GM12892 (cell line): ENCODE measurements around the gene ATP8B1.
"Not testable (repeated sequence)": the region's sequence is repeated elsewhere in the genome, so short reads cannot be mapped to it uniquely, and the experiment has no call there.

Experiments
- DNase-seq: peaks from one replicate; pipeline ENCODE4 v3.0.0; 2011; ENCODE audit not compliant: insufficient read length
- FAIRE-seq: peaks from 2 replicates; lab custom pipeline; 2011; peaks lifted over from hg19 to GRCh38; lab: Jason Lieb, UNC
- POLR2A ChIP-seq: IDR thresholded peaks from 2 replicates; pipeline ENCODE4 v1.6.1; 2011; ENCODE audit warnings: low read depth, low read length, control low read depth
- POLR2AphosphoS5 ChIP-seq: IDR thresholded peaks from 2 replicates; pipeline ENCODE4 v1.6.1; 2011; ENCODE audit warnings: low read depth, low read length, control low read depth
- TAF1 ChIP-seq: IDR thresholded peaks from 2 replicates; pipeline ENCODE4 v1.6.1; 2011; ENCODE audit warnings: low read depth, mild to moderate bottlenecking, control low read depth, low read length, borderline replicate concordance

The ATP8B1 gene

DNA sequence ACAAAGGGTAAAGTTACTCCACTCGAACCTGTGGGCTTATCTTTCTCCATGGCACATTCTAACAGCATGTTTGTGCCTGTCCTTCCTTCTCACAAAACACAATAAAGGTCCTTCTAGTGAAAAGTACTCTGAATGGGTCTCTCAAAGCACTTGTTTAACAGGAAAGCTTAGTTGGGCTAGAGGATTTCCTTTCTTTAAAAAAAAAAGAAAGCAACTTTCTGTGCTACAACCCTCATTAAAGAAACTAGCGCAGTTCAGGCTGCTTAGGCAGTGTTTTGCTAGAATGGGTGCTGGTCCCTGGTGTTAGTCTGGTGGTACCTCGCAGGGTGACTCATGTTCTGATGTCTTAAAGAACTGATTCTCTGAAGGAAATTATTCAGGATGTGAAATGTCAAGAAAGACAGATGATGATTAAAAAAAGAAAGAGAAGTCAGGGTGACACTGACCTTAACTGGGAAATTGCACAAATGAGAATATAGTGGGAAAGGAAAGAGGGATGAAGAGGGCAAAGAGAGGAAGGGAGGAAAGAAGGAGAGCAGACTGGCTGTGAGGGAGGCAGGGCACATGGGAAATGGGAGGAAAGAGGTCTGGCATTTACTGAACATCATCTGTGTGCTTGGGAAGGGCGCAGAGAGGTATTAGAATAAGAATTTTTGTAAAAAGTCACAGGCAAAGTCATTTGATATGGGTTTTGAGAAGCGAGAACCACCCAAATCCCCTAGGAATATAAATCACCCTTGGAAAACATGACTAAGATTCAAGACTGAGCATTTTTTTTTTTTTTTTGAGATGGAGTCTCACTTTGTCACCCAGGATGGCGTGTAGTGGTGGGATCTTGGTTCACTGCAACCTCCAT lies 74.9 kb downstream of the ATP8B1 start:
- FAIRE-seq (no peak), DNase-seq (no peak)

DNA sequence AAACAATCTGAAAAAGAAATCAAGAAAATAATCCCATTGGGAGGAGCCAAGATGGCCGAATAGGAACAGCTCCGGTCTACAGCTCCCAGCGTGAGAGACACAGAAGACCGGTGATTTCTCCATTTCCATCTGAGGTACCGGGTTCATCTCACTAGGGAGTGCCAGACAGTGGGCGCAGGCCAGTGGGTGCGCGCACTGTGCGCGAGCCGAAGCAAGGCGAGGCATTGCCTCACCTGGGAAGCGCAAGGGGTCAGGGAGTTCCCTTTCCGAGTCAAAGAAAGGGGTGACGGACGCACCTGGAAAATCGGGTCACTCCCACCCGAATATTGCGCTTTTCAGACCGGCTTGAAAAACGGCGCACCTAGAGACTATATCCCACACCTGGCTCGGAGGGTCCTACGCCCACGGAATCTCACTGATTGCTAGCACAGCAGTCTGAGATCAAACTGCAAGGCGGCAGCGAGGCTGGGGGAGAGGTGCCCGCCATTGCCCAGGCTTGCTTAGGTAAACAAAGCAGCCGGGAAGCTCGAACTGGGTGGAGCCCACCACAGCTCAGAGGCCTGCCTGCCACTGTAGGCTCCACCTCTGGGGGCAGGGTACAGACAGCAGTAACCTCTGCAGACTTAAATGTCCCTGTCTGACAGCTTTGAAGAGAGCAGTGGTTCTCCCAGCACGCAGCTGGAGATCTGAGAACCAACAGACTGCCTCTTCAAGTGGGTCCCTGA lies 83.7 kb downstream of the ATP8B1 start:
- not testable (repeated sequence) for FAIRE-seq, DNase-seq

More for the DNA sequence above, 74.9 kb downstream of the ATP8B1 start:
- TF ChIP-seq TAF1: no peak
- TF ChIP-seq POLR2A: no peak
- TF ChIP-seq POLR2AphosphoS5: no peak

DNA sequence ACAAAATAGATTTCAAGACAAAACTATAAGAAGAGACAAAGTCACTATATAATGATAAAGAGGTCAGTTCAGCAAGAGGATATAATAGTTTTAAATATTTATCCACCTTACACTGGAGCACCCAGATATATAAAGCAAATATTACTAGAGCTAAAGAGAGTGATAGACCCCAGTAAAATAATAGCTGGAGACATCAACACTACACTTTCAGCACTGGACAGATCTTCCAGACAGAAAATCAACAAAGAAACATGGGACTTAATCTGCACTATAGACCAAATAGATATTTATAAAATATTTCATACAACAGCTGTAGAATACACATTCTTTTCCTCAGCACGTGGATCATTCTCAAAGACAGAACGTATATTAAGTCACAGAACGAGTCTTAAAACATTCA lies 86.6 kb downstream of the ATP8B1 start:
- TF ChIP-seq POLR2AphosphoS5 (no peak), TAF1 (no peak), POLR2A (no peak)
- no peak for FAIRE-seq
- no peak for DNase-seq

DNA sequence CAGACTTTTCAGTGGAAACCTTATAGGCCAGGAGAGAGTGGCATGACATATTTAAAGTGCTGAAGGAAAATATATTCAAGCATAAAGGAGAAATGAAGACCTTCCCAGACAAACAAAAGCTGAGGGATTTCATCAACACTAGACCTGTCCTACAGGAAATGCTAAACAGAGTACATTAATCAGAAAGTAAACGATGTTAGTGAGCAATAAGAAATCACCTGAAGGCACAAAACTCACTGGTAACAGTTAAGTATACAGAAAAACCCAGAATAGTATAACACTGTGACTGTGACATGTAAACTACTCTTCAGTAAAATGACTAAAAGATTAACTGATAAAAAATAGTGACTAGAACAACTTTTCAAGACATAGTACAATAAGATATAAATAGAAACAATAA lies 87.4 kb downstream of the ATP8B1 start:
- TF ChIP-seq TAF1 (no peak), POLR2A (no peak), POLR2AphosphoS5 (no peak)
- FAIRE-seq (no peak), DNase-seq (no peak)

DNA sequence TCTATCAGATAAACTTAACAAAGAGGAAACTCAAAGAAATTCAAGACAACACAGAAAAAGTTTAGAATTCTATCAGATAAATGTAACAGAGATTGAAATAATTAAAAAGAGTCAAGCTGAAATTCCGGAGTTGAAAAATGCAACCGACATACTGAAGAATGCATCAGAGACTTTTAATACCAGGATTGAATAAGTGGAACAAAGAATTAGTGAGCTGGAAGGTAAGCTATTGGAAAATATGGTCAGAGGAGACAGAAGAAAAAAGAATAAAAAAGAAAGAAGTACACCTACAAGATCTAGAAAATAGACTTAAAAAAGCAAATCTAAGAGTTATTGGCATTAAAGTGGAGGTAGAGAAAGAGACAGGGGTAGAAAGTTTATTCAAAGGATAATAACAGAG lies 88.0 kb downstream of the ATP8B1 start:
- DNase-seq (no peak), FAIRE-seq (no peak)
- TF ChIP-seq TAF1: no peak
- no peak for TF ChIP-seq POLR2A
- TF ChIP-seq POLR2AphosphoS5: no peak

DNA sequence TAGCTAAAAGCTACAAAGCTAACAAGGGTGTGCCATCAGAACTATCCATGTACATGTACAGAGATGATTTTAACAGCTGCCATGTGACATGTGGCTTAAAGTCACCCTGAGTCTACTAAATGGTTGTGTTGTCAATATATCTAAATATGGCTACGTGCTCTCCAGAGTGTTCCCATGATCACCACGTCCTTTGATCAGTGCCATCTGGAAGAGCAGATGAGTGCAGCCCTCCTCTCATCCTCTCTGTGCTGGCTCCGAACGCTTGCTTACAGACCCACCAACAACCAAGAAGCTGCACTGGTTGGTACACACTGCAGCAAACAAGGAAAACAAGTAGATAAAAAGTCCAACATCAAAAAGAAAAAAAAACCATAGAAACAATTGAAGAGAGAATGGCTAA lies 92.9 kb downstream of the ATP8B1 start:
- TF ChIP-seq POLR2AphosphoS5 (no peak), TAF1 (no peak), POLR2A (no peak)
- DNase-seq: no peak
- no peak for FAIRE-seq

DNA sequence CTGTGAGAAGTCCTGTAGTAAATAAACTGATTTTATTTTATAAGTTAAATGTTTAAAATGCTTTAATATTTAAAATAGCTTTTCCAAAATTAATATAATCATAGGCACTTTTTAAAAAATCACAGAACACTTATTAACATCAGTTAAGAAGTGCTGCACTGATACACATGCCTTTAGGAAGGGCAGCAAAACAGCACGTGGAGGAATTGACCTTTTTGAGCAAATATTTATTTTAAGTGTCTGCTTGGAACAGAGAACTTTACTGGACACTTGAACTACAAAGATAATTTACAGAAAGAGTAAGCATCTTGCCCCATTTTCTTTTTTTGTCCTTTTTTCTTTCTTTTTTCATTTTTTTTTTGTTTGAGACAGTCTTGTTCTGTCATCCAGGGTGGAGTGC lies 93.8 kb downstream of the ATP8B1 start:
- TF ChIP-seq POLR2AphosphoS5: no peak
- no peak for TF ChIP-seq POLR2A
- TF ChIP-seq TAF1: no peak
- DNase-seq (no peak), FAIRE-seq (no peak)

DNA sequence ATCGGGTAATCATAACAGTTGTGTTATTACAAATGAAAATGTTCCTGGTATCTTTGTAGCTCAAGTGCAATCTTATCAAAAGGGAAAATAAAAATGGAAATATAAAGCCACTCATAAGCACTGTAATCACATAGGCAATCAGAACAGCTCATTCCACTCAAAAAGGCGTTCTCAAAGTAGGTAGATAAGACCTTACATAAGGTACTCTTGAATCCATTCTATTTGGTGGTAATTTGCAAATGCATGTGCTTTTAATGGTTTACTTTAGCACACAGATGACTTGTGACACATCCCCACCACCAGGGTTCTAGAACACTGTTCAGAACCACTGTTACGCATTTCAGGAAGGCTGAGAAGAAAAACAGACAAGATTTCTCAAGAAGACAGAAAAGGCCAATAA lies 94.8 kb downstream of the ATP8B1 start:
- no peak for TF ChIP-seq POLR2A
- TF ChIP-seq TAF1: no peak
- no peak for FAIRE-seq

DNA sequence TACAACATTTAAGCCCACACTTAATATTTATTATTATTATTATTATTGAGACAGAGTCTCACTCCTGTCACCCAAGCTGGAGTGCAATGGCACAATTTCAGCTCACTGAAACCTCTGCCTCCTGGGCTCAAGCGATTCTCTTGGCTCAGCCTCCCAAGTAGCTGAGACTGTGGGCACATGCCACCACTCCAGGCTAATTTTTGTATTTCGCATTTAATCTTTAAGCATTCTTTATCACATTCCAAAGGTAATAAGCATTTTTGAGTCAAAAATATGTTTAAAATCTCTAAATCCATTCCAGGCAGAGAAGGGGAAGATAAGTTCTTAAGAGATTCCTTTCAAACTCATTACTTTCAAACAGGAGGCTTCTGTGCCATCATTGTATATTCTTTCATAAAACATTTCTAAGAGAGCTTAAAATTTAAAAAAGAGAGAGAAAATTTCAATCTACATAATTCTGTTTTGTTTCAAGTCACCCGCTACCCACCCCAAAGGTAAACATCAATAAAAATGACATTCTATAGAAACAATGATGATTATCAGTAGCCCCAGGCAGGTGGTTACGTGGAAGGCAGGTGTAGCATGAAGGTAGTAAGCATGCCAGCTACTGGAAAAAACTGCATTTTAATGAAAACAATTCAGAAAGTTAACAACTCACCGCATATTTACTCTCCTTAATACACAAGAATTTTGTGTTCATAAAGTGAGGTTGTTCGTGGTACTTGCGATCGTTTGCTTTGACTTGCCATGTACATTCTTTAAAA lies 97.1 kb downstream of the ATP8B1 start:
- TF ChIP-seq POLR2A (no peak), TAF1 (no peak), POLR2AphosphoS5 (no peak)
- DNase-seq (no peak), FAIRE-seq (no peak)

More for the DNA sequence above, 94.8 kb downstream of the ATP8B1 start:
- no peak for DNase-seq

DNA sequence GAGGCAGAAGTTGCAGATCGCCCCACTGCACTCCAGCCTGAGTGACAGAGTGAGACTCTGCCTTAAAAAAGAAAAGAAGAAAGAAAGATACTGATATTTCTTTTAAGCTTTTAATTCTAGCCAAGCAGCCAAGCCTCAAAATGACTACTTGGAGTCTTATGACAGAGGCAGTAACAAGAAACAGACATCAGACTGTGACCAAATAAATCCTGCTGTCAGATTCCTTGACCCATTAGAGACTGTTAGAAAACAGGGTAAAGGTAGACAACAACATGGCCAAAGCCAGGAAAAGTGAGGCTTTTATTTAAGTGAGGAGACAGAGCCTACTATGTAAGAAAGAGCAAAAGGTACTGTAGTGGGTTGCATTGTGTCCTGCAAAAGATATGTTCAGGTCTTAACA lies 98.1 kb downstream of the ATP8B1 start:
- TF ChIP-seq POLR2AphosphoS5 (no peak), TAF1 (no peak), POLR2A (no peak)
- FAIRE-seq (no peak), DNase-seq (no peak)

DNA sequence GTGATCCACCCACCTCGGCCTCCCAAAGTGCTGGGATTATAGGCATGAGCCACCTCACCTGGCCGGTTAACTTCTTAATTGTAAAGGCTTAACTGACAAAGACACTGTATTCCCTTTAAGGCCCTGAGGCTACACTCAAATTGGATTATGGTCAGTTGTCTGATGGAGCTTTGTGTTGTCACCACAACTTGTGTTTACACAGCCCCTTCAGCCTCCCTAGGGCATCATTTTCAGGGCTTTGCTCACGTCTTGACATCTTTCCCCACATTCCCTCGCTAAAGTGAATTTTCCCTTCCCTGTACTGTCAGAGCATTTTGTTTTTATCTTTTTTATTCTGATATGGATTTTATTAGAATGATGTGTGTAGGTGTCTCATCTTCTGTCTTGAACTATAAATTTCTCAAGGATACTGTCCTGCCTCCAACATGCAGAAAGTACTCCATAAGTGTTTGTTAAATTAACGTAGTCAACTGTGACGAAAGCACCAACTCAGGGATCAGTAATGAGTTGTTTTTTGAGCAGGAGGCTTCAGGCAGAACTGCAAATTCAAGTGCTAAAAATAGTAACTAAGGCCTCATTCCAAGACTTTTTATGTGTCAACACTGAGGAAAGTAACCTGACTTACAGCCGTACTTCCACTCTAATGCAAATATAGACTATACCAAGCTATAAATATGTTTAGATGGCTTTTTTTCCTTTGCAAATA lies 104.4 kb downstream of the ATP8B1 start:
- no peak for TF ChIP-seq TAF1
- no peak for TF ChIP-seq POLR2A
- TF ChIP-seq POLR2AphosphoS5: no peak
- FAIRE-seq (no peak), DNase-seq (no peak)
